A673 (cell line): ENCODE results near the gene SPSB3. TPM values are rescaled to one million over a fixed set of nuclear protein-coding genes. Genes with fewer than 3 reads are reported as not detected.

ENCODE experiments used
- BruUV-seq: library from RNA; stranded (reverse); fragments of 400-500 nt; replicated peaks from 2 replicates; lab custom pipeline; 2021; lab: Mats Ljungman, UMichigan
- CTCF ChIA-PET: fragments of 300-600 bp; sonication (Branson Sonifier 250); formaldehyde crosslinking; loops from one replicate; lab custom pipeline; 2022; ENCODE audit warnings: antibody characterized with exemption; lab: Charles Lee
- POLR2A ChIA-PET: fragments of 300-600 bp; sonication (Branson Sonifier 250); formaldehyde crosslinking; loops from one replicate; lab custom pipeline; 2022; ENCODE audit warnings: antibody characterized with exemption; ENCODE audit not compliant: low non-redundant PET; lab: Charles Lee
- DNase-seq: peaks from one replicate; pipeline ENCODE4 v3.0.0-alpha.2; 2015; ENCODE audit warnings: low spot score
- H3K27ac ChIP-seq: fragments of 200-600 bp; sonication (generic); 2 replicates; pipeline ENCODE4 v1.5.1; 2016; ENCODE audit warnings: mixed run types, low read depth, mild to moderate bottlenecking, mixed read lengths, antibody characterized with exemption, low read length; ENCODE audit not compliant: poor library complexity, severe bottlenecking
- H3K27me3 ChIP-seq: fragments of 200-600 bp; sonication (generic); replicated peaks from 2 replicates; pipeline ENCODE4 v1.6.1; 2017; ENCODE audit warnings: mixed run types, low read depth, mild to moderate bottlenecking, mixed read lengths, antibody characterized with exemption, low read length; ENCODE audit not compliant: insufficient read depth, poor library complexity
- H3K36me3 ChIP-seq: fragments of 200-600 bp; sonication (generic); 2 replicates; pipeline ENCODE4 v1.6.1; 2016; ENCODE audit warnings: mixed run types, mild to moderate bottlenecking, mixed read lengths, antibody characterized with exemption, low read length; ENCODE audit not compliant: insufficient read depth, poor library complexity, severe bottlenecking
- H3K4me1 ChIP-seq: fragments of 200-600 bp; sonication (generic); 2 replicates; pipeline ENCODE4 v1.6.1; 2017; ENCODE audit warnings: mixed run types, mild to moderate bottlenecking, mixed read lengths, antibody characterized with exemption, low read length; ENCODE audit not compliant: insufficient read depth, poor library complexity, severe bottlenecking
- H3K4me3 ChIP-seq: fragments of 200-600 bp; sonication (generic); 2 replicates; pipeline ENCODE4 v1.5.1; 2016; ENCODE audit warnings: low read depth, mixed run types, mild to moderate bottlenecking, mixed read lengths, low read length; ENCODE audit not compliant: poor library complexity, severe bottlenecking
- H3K9me3 ChIP-seq: fragments of 200-600 bp; sonication (generic); 2 replicates; pipeline ENCODE4 v1.6.1; 2016; ENCODE audit warnings: mixed run types, low read depth, mild to moderate bottlenecking, mixed read lengths, antibody characterized with exemption, low read length; ENCODE audit not compliant: poor library complexity, severe bottlenecking
- CTCF ChIP-seq: fragments of 300-800, 200-600 bp; sonication (generic); conservative IDR thresholded peaks from 2 replicates; pipeline ENCODE4 v1.5.1; 2017; ENCODE audit warnings: low read depth, mild to moderate bottlenecking, antibody characterized with exemption, low read length, moderate library complexity, mixed read lengths
- EZH2 ChIP-seq: fragments of 200-600 bp; sonication (generic); IDR thresholded peaks from 2 replicates; pipeline ENCODE4 v1.6.1; 2017; ENCODE audit warnings: borderline replicate concordance, low read depth, mild to moderate bottlenecking, mixed read lengths, antibody characterized with exemption, low read length; ENCODE audit not compliant: poor library complexity, severe bottlenecking
- intact Hi-C: fragments of 100-400 bp; cut with micrococcal nuclease; formaldehyde crosslinking; loops from one replicate; pipeline ENCODE4 v1.10.0; 2022; ENCODE audit not compliant: unreplicated experiment
- total RNA-seq: library from RNA; stranded (reverse); gene quantifications from 2 replicates; pipeline ENCODE4 v1.2.3, GENCODE V29; 2021

Gene SPSB3
- total RNA-seq, 1 experiment from 2014 or later: 15.0 TPM

- H3K27ac ChIP-seq: no peak overlapping the region
- no peak for DNase-seq
- H3K9me3 ChIP-seq: no peaks in the 10 kb centered on the region
- no peaks in the 10 kb centered on the region for H3K27me3 ChIP-seq
- TF ChIP-seq EZH2: no peak
- TF ChIP-seq CTCF: no peak
- intact Hi-C loops: no loop called here
- peaks cover 9% of the 10 kb centered on the region for H3K4me1 ChIP-seq
- POLR2A ChIA-PET: no interaction called here
- BruUV-seq: no TSS peak
- H3K36me3 ChIP-seq: no peaks in the 10 kb centered on the region
- H3K4me3 ChIP-seq: no peak overlapping the region
- CTCF ChIA-PET: no interaction called here
Observed at GRCh38 chr16:1810536-1810935, 28.2 kb upstream of the SPSB3 start.

GRCh38 chr16:1810106-1810505 is 27.7 kb upstream of the SPSB3 start:
- H3K27ac ChIP-seq: no peak overlapping the region
- ChIA-PET POLR2A (no interaction called here), CTCF (no interaction called here)
- BruUV-seq: no TSS peak
- intact Hi-C loops: no loop called here
- DNase-seq: no peak
- H3K36me3 ChIP-seq: no peaks in the 10 kb centered on the region
- H3K27me3 ChIP-seq: no peaks in the 10 kb centered on the region
- TF ChIP-seq EZH2: no peak
- no peak for TF ChIP-seq CTCF
- H3K4me3 ChIP-seq: no peak overlapping the region
- peaks cover 9% of the 10 kb centered on the region for H3K4me1 ChIP-seq
- H3K9me3 ChIP-seq: no peaks in the 10 kb centered on the region

GRCh38 chr16:1809281-1809801 is 27.0 kb upstream of the SPSB3 start:
- Histone ChIP-seq H3K27me3 (no peaks in the 10 kb centered on the region), H3K4me1 (peaks cover 9% of the 10 kb centered on the region), H3K9me3 (no peaks in the 10 kb centered on the region), H3K36me3 (no peaks in the 10 kb centered on the region), H3K27ac (no peak overlapping the region), H3K4me3 (no peak overlapping the region)
- TF ChIP-seq CTCF (no peak), EZH2 (no peak)
- ChIA-PET CTCF (no interaction called here), POLR2A (no interaction called here)
- DNase-seq: no peak
- intact Hi-C loops: no loop called here
- BruUV-seq: no TSS peak
